Measurements from ENCODE around the gene ARL2.
A peak's percentile ranks its signal among the peaks of the same experiment; 100 is the strongest.
"Not testable (repeated sequence)": the region's sequence is repeated elsewhere in the genome, so short reads cannot be mapped to it uniquely, and the experiment has no call there.

Gene ARL2

DNA sequence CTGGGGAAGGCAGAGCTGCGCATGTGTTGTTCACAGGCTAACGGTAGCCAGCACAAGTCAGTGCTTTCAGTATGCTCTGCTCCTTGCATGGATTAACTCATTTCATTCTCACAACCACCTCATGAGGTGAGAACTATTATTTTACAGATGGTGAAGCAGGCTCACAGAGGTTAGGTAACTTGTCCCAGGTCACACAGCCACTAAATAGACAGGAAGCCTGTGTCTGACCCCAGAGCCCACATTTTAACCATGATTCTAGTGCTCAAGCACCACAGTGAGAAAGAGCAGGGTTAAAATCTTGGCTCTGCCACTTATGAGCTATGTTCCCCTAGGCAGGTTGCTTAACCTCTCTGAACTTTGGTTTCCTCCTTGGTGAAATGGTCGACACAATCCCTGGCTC, 7.0 kb downstream of the ARL2 start:
- TF ChIP-seq, protein P1, sequence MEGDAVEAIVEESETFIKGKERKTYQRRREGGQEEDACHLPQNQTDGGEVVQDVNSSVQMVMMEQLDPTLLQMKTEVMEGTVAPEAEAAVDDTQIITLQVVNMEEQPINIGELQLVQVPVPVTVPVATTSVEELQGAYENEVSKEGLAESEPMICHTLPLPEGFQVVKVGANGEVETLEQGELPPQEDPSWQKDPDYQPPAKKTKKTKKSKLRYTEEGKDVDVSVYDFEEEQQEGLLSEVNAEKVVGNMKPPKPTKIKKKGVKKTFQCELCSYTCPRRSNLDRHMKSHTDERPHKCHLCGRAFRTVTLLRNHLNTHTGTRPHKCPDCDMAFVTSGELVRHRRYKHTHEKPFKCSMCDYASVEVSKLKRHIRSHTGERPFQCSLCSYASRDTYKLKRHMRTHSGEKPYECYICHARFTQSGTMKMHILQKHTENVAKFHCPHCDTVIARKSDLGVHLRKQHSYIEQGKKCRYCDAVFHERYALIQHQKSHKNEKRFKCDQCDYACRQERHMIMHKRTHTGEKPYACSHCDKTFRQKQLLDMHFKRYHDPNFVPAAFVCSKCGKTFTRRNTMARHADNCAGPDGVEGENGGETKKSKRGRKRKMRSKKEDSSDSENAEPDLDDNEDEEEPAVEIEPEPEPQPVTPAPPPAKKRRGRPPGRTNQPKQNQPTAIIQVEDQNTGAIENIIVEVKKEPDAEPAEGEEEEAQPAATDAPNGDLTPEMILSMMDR (IDR thresholded peaks at IDR 0.05; ENCODE audit: insufficient read depth, missing control alignments), result no peak
- DNase-seq (ENCODE audit: insufficient read length, low spot score) (no peak), FAIRE-seq (no peak)

DNA sequence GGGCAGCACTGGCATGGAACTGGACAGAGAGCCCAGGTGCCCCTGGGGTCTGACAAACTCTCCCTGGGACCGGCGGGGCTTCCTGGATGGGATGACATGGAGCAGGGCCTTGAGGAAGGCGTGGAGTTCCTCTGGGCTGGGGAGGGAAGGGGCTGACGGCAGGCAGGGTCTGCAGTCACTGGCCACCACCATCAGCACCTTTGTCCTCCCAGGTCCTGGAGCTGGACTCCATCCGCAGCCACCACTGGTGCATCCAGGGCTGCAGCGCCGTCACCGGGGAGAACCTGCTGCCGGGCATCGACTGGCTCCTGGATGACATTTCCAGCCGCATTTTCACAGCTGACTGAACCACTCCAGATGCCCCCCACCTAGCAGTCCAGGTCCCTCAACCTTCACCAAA, 7.5 kb downstream of the ARL2 start:
- TF ChIP-seq, protein P1 (IDR thresholded peaks at IDR 0.05; ENCODE audit: insufficient read depth, missing control alignments), result no peak
- DNase-seq (ENCODE audit: insufficient read length, low spot score) (no peak), FAIRE-seq (no peak)

DNA sequence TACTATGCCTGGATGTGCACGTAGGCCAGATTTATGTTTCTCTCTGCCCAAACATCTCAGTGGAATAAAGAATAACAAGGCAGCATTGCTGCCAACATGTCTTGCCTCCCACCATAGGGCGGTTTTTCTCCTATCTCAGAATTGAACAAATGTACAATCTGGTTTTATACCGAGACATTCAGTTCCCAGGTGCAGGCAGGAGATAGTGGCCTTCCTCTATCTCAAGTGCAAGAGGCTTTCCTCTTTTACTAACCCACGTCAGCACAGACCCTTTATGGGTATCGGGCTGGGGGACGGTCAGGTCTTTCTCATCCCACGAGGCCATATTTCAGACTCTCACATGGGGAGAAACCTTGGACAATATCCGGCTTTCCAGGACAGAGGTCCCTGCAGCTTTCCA, 9.5 kb downstream of the ARL2 start:
- not testable (repeated sequence) for FAIRE-seq; DNase-seq (ENCODE audit: insufficient read length, low spot score)

DNA sequence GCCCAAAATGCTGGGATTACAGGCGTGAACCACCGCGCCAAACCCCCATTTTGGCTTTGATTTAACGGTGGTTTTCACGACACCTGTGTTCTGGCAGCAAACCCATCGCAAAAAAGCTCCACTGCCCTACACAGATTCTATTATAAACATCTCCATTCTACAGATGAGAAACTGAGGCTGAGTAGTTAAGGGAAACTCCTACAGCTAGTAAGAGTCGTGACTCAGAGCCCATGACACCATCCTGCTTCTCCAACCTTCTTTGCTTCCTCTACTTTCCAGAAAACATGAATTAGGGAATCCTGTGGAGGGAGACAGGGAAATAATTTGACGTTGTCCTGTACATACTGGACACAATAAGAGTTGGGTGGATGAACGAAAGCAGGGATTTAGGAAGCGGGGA, 12.8 kb downstream of the ARL2 start:
- TF ChIP-seq, protein P1 (IDR thresholded peaks at IDR 0.05; ENCODE audit: insufficient read depth, missing control alignments), result no peak
- DNase-seq (ENCODE audit: insufficient read length, low spot score) (no peak), FAIRE-seq (no peak)

DNA sequence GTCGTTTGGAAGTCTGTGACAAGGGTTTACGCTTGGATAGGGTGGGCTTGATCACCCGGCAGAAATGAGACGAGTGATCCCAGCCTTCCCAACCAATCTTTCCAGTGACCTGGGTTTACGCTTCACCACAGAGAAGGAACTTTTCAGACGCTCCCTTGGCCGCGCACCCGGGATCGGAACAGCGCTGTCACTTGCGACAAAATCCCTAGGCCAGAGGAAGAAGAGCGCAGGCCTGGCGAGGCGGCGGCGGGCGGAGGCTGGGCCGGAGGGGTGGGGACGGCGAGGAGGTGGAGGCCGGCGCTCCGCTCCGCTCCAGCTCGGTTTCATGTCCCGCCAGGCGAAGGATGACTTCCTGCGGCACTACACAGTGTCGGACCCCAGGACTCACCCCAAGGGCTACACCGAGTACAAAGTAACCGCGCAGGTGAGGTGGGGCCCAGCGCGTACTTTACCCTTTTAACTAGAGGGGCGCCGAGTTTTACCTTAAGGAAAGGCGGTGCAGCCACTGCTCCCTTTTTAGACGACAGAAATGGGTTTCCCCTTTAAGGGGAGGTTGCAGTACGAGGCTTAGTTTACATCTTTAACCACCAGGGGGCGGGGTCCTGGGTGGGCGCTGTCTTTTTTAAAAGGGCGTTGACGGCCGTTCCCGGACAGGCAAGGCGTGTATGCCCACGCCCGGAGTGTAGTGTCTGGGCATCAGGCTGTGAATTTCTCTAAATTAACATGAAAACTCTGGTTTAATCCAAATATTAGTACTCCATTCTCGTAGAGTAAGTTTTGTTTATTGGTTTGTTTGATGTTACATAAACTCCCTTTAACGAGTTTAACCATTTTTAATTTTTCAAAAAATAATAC, 13.5 kb downstream of the ARL2 start, which contains the start of gene SNX15:
Gene SNX15 (plus strand): TSS at position 227 of the 855 bp plus-strand sequence. CDS start 99 bp downstream, at position 326.
- TF ChIP-seq, protein P1 (IDR thresholded peaks at IDR 0.05; ENCODE audit: insufficient read depth, missing control alignments), result peak; percentile 36
- FAIRE-seq, result no peak

DNA sequence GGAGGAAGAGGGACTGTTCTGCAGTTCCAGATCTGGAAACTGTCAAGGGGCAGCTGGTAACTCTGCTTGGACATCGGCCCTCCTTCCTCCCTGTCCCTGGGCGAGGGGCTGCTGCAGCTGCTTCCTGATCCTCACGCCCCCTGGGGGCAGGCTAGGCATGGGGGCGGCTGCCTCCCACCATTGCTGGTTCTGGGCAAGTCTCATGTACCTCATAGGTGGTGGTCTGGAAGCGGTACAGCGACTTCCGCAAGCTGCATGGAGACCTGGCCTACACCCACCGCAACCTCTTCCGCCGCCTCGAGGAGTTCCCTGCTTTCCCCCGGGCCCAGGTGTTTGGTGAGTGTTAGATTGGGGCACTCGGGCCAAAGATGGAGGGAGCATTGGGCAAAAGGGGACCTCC, 18.3 kb downstream of the ARL2 start:
- no peak for DNase-seq (ENCODE audit: insufficient read length, low spot score)
- no peak for FAIRE-seq
- TF ChIP-seq, protein P1 (IDR thresholded peaks at IDR 0.05; ENCODE audit: insufficient read depth, missing control alignments), result no peak

More for the DNA sequence above, 13.5 kb downstream of the ARL2 start, which contains the start of gene SNX15:
- DNase-seq (ENCODE audit: insufficient read length, low spot score), result peak; percentile 82

DNA sequence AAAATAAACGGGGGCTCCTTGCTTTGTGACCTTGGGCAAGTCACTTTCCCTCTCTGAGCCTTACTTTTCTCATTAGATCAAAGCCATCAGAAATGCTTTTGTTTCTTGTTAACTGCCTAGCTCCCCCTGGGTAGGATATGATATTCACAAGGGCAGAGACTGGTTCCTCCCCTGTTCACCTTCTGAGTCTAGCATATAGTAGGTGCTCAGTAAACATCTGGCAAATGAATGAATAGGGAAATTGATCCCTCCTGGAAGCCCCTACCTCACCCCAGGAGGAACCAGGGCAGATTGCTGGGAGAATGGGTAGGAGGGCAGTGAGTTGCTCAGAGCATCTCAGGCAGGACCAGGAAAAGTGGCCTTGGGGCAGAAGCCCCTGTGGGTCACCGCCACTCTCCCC, 20.5 kb downstream of the ARL2 start:
- DNase-seq (ENCODE audit: insufficient read length, low spot score) (no peak), FAIRE-seq (no peak)
- TF ChIP-seq, protein P1 (IDR thresholded peaks at IDR 0.05; ENCODE audit: insufficient read depth, missing control alignments), result no peak

Measured in D721Med (cell line).